Kidney (tissue), 14 donors: ENCODE measurements around the gene NPB. TPM values are rescaled to one million over a fixed set of nuclear protein-coding genes. Genes with fewer than 3 reads are reported as not detected.

ENCODE experiments used
- DNase-seq, 5 donors: peaks; one replicate each; pipeline ENCODE4 v3.0.0-alpha.2; 2013 to 2020
- FAIRE-seq: peaks from 2 replicates; lab custom pipeline; 2012; peaks lifted over from hg19 to GRCh38; lab: Jason Lieb, UNC
- H3K27ac ChIP-seq, 2 donors: one replicate each; pipeline ENCODE4 v1.7.0; 2013; ENCODE audit warnings: low read depth in 2 of 2, low read length in 2 of 2, inconsistent platforms in 1 of 2
- H3K27me3 ChIP-seq: one replicate; pipeline ENCODE4 v1.7.1; 2013; ENCODE audit warnings: low read length, inconsistent platforms; ENCODE audit not compliant: control insufficient read depth, insufficient read depth
- H3K36me3 ChIP-seq, 3 donors: one replicate each; pipeline versions ENCODE4 v1.7.0 to v1.7.1; 2013; ENCODE audit warnings: low read length in 3 of 3, control low read depth in 1 of 3, inconsistent platforms in 1 of 3; ENCODE audit not compliant: insufficient read depth in 3 of 3, control insufficient read depth in 2 of 3
- H3K4me1 ChIP-seq, 3 donors: one replicate each; pipeline versions ENCODE4 v1.7.0 to v1.7.1; 2013; ENCODE audit warnings: low read length in 3 of 3, inconsistent platforms in 1 of 3, low read depth in 1 of 3; ENCODE audit not compliant: control insufficient read depth in 2 of 3, insufficient read depth in 2 of 3
- H3K4me3 ChIP-seq, 3 donors: one replicate each; pipeline versions ENCODE4 v1.7.0 to v1.8.1; 2013; ENCODE audit warnings: low read length in 3 of 3, control low read depth in 1 of 3, inconsistent platforms in 1 of 3
- H3K9ac ChIP-seq, 3 donors: one replicate each; pipeline versions ENCODE4 v1.7.0 to v1.7.1; 2013; ENCODE audit warnings: low read length in 3 of 3, control low read depth in 1 of 3, inconsistent platforms in 1 of 3
- H3K9me3 ChIP-seq, 3 donors: one replicate each; pipeline versions ENCODE4 v1.7.0 to v1.7.1; 2013; ENCODE audit warnings: low read length in 3 of 3, control low read depth in 1 of 3, inconsistent platforms in 1 of 3; ENCODE audit not compliant: control insufficient read depth in 2 of 3, insufficient read depth in 1 of 3
- intact Hi-C: fragments of 100-400 bp; cut with DNase I; formaldehyde crosslinking; loops from one replicate; pipeline ENCODE4 v1.11.1; 2022
- polyA plus RNA-seq: library from polyadenylated mRNA; stranded (reverse); fragments of 350-450 nt; fragmentation: Illumina TruSeq; extraction: RNeasy Lipid Tissue Mini Kit (QIAGEN cat#74804); gene quantifications from one replicate; pipeline ENCODE4 v1.2.3, GENCODE V29; 2014; ENCODE audit warnings: low read depth, low replicate concordance; ENCODE audit not compliant: insufficient read depth
- total RNA-seq: library from RNA; stranded (reverse); fragmentation: NEBNext Ultra II Directional; extraction: Animal tissue kit (Norgen Biotek cat#: 25700); gene quantifications from one replicate; pipeline ENCODE4 v1.2.1, GENCODE V29; 2021
- TF ChIP-seq, protein P1 (sequence below): IDR thresholded peaks from 3 replicates; pipeline ENCODE4 v1.5.1; 2012; ENCODE audit warnings: mild to moderate bottlenecking, moderate library complexity, borderline replicate concordance; ENCODE audit not compliant: insufficient read depth; ENCODE audit errors: extremely low read depth
- donor health status: control.
- donor health status: control.
- donor health status: control.
- donor health status: control.
- donor health status: control.
- donor health status: DM: yes; HTN: yes; CAD: no.
- donor health status: Normal renal cell carcinoma (clear cell type).

Gene NPB
- total and polyA plus RNA-seq, 2 donors from 2014 or later, result 0.66 to 1.4 TPM

- H3K27ac ChIP-seq, result peak overlapping the region; percentile 51 to 56
- H3K4me3 ChIP-seq, result no peak overlapping the region
- H3K27me3 ChIP-seq, result no peaks in the 10 kb centered on the region
- no peaks in the 10 kb centered on the region for H3K9me3 ChIP-seq
- TF ChIP-seq, protein P1, sequence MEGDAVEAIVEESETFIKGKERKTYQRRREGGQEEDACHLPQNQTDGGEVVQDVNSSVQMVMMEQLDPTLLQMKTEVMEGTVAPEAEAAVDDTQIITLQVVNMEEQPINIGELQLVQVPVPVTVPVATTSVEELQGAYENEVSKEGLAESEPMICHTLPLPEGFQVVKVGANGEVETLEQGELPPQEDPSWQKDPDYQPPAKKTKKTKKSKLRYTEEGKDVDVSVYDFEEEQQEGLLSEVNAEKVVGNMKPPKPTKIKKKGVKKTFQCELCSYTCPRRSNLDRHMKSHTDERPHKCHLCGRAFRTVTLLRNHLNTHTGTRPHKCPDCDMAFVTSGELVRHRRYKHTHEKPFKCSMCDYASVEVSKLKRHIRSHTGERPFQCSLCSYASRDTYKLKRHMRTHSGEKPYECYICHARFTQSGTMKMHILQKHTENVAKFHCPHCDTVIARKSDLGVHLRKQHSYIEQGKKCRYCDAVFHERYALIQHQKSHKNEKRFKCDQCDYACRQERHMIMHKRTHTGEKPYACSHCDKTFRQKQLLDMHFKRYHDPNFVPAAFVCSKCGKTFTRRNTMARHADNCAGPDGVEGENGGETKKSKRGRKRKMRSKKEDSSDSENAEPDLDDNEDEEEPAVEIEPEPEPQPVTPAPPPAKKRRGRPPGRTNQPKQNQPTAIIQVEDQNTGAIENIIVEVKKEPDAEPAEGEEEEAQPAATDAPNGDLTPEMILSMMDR, result no peak
- peaks cover 0 to 10% (median 0%) of the 10 kb centered on the region in 3 donors for H3K36me3 ChIP-seq
- peaks cover 0 to 45% (median 35%) of the 10 kb centered on the region in 3 donors for H3K4me1 ChIP-seq
- FAIRE-seq (no peak), DNase-seq (peak in 2 of 5 donors; percentile 60 to 81)
- intact Hi-C loops, result no loop called here
- peak overlapping the region in 1 of 3 donors; percentile 12 for H3K9ac ChIP-seq
Observed at GRCh38 chr17:81867170-81867990, 34.7 kb upstream of the NPB start.

GRCh38 chr17:81867991-81868673 is 33.9 kb upstream of the NPB start:
- H3K4me1 ChIP-seq, result peaks cover 0 to 44% (median 35%) of the 10 kb centered on the region in 3 donors
- TF ChIP-seq, protein P1, result no peak
- no peaks in the 10 kb centered on the region for H3K9me3 ChIP-seq
- peak in 2 of 5 donors; percentile 65 to 77 for DNase-seq
- H3K27ac ChIP-seq, result peak overlapping the region; percentile 51 to 56
- intact Hi-C loops, result no loop called here
- H3K36me3 ChIP-seq, result peaks cover 0 to 10% (median 0%) of the 10 kb centered on the region in 3 donors
- H3K4me3 ChIP-seq, result no peak overlapping the region
- H3K9ac ChIP-seq, result no peak overlapping the region
- H3K27me3 ChIP-seq, result no peaks in the 10 kb centered on the region
- no peak for FAIRE-seq

DNA sequence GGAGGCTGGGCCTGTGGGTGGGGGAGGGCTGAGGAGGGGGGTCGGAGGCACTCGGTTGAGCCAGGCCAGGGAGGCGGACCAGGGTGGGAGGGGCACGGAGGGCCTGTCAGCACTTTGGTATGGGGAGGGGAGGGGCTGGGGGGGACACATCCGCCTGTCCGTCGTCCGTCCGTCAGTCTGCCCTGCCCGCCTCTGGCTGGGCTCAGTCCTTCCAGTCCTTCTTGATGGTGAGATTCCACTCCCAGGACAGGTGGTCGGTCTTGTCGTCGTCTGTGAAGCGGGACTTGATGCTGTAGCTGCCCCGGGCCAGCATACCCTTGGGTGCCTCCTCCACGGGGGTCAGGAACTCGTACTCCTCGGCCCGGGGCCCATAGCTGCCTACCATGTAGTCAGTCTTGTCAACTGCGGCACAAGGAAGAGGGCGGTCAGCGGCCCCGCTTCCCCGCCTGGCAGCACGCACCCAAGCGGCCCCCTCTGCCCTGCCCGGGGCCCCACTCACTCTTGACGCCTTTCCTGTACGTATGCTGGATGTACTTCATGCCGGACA is 33.3 kb upstream of the NPB start:
- TF ChIP-seq, protein P1, result no peak
- peaks cover 0 to 10% (median 0%) of the 10 kb centered on the region in 3 donors for H3K36me3 ChIP-seq
- peak overlapping the region in 1 of 2 donors; percentile 51 for H3K27ac ChIP-seq
- H3K27me3 ChIP-seq, result no peaks in the 10 kb centered on the region
- FAIRE-seq (no peak), DNase-seq (peak in 3 of 5 donors; percentile 26 to 88 (median 80))
- intact Hi-C loops, result no loop called here
- no peak overlapping the region for H3K4me3 ChIP-seq
- H3K9me3 ChIP-seq, result no peaks in the 10 kb centered on the region
- peaks cover 0 to 41% (median 35%) of the 10 kb centered on the region in 3 donors for H3K4me1 ChIP-seq
- H3K9ac ChIP-seq, result no peak overlapping the region
